GM12878 (cell line): ENCODE results near the gene XPO5. TPM values are rescaled to one million over a fixed set of nuclear protein-coding genes. Genes with fewer than 3 reads are reported as not detected.
A peak's percentile ranks its signal among the peaks of the same experiment; 100 is the strongest.

Experiments used
- ATAC-seq: fragments of 200-7000 bp; cut with Tn5 transposase; 3 replicates; pipeline ENCODE4 v1.9.1; 2020; ENCODE audit warnings: mild to moderate bottlenecking, moderate library complexity
- BruUV-seq: library from RNA; stranded (reverse); fragments of 400-500 nt; replicated peaks from 2 replicates; lab custom pipeline; 2021; lab: Mats Ljungman, UMichigan
- CTCF ChIA-PET: fragments of 300-600 bp; sonication (Branson Sonifier 250); formaldehyde crosslinking; extraction: SDS; loops from one replicate; lab custom pipeline; 2021; ENCODE audit warnings: inconsistent platforms; lab: Yijun Ruan, JAX
- POLR2A ChIA-PET: fragments of 350-600 bp; formaldehyde crosslinking; extraction: SDS; loops from one replicate; lab custom pipeline; 2021; ENCODE audit warnings: inconsistent platforms; lab: Charles Lee
- RAD21 ChIA-PET: fragments of 300-600 bp; sonication (Branson Sonifier 250); formaldehyde crosslinking; loops from one replicate; lab custom pipeline; 2023; ENCODE audit warnings: antibody characterized with exemption; ENCODE audit not compliant: unreplicated experiment; lab: Charles Lee
- SMC1A ChIA-PET: fragments of 300-600 bp; sonication (Branson Sonifier 250); formaldehyde crosslinking; loops from one replicate; lab custom pipeline; 2023; ENCODE audit not compliant: unreplicated experiment, uncharacterized antibody; lab: Charles Lee
- DNase-seq: peaks from one replicate; pipeline ENCODE4 v3.0.0-alpha.2; 2011; ENCODE audit warnings: low read depth, low spot score
- FAIRE-seq: peaks from 3 replicates; lab custom pipeline; 2011; peaks lifted over from hg19 to GRCh38; lab: Jason Lieb, UNC
- H2AFZ ChIP-seq: 2 replicates; pipeline ENCODE4 v1.6.0; 2011; ENCODE audit warnings: low read depth, low read length, control low read depth; ENCODE audit not compliant: control insufficient read depth
- H3K27ac ChIP-seq: 2 replicates; pipeline ENCODE4 v1.5.1; 2011; ENCODE audit warnings: control low read depth; ENCODE audit not compliant: control insufficient read depth, insufficient read depth
- H3K27me3 ChIP-seq, 2 experiments: replicated peaks in 1 of 2; 2 replicates each; pipeline versions ENCODE4 v1.6.0 to v1.6.1; 2011; ENCODE audit warnings: low read length in 1 of 2; ENCODE audit not compliant: control insufficient read depth in 2 of 2, insufficient read depth in 2 of 2
- H3K36me3 ChIP-seq, 2 experiments: 2 replicates each; pipeline ENCODE4 v1.5.1; 2011; ENCODE audit warnings: low read length in 1 of 2; ENCODE audit not compliant: control insufficient read depth in 2 of 2, insufficient read depth in 2 of 2
- H3K4me1 ChIP-seq: 2 replicates; pipeline ENCODE4 v1.6.1; 2011; ENCODE audit warnings: mild to moderate bottlenecking, low read length, moderate library complexity, mixed read lengths; ENCODE audit not compliant: control insufficient read depth, insufficient read depth
- H3K4me2 ChIP-seq: 2 replicates; pipeline ENCODE4 v1.6.0; 2011; ENCODE audit warnings: control low read depth; ENCODE audit not compliant: control insufficient read depth, insufficient read depth
- H3K4me3 ChIP-seq: fragments of 200-600 bp; sonication (generic); 2 replicates; pipeline ENCODE4 v1.5.1; 2016
- H3K79me2 ChIP-seq: 2 replicates; pipeline ENCODE4 v1.6.0; 2011; ENCODE audit warnings: low read length; ENCODE audit not compliant: control insufficient read depth, insufficient read depth
- H3K9ac ChIP-seq: 2 replicates; pipeline ENCODE4 v1.8.0; 2011; ENCODE audit warnings: low read length, control low read depth, mixed read lengths; ENCODE audit not compliant: control insufficient read depth, insufficient read depth
- H3K9me3 ChIP-seq: replicated peaks from 3 replicates; pipeline ENCODE4 v1.5.1; 2011; ENCODE audit warnings: mild to moderate bottlenecking, low read length; ENCODE audit not compliant: control insufficient read depth, insufficient read depth
- H4K20me1 ChIP-seq: 2 replicates; pipeline ENCODE4 v1.6.0; 2011; ENCODE audit not compliant: control insufficient read depth, insufficient read depth
- ATF7 ChIP-seq: fragments of 450-650 bp; IDR thresholded peaks from 2 replicates; pipeline ENCODE4 v1.6.1; 2016; ENCODE audit warnings: low read depth, mild to moderate bottlenecking
- EED ChIP-seq: sonication (generic); IDR thresholded peaks from 2 replicates; pipeline ENCODE4 v1.6.1; 2016; ENCODE audit warnings: antibody characterized with exemption, low read depth
- ELK1 ChIP-seq: IDR thresholded peaks from 2 replicates; pipeline ENCODE4 v1.6.1; 2012; ENCODE audit warnings: low read depth, low read length, improper control_type of control experiment
- ETV6 ChIP-seq, 2 experiments: fragments of 450-650 bp in 1 of 2; IDR thresholded peaks in 1 of 2; conservative IDR thresholded peaks in 1 of 2; 2 replicates each; pipeline ENCODE4 v1.6.1; 2014; ENCODE audit warnings: antibody characterized with exemption in 1 of 2, borderline replicate concordance in 1 of 2, low read depth in 1 of 2, mild to moderate bottlenecking in 1 of 2, moderate library complexity in 1 of 2
- HDGF ChIP-seq: fragments of 450-650 bp; IDR thresholded peaks from 2 replicates; pipeline ENCODE4 v1.6.1; 2016; ENCODE audit warnings: antibody characterized with exemption
- IRF4 ChIP-seq: IDR thresholded peaks from 2 replicates; pipeline ENCODE4 v1.6.1; 2011; ENCODE audit warnings: low read depth, low read length
- IRF5 ChIP-seq: fragments of 450-650 bp; IDR thresholded peaks from 2 replicates; pipeline ENCODE4 v1.6.1; 2017; ENCODE audit warnings: borderline replicate concordance
- LARP7 ChIP-seq: fragments of 450-650 bp; IDR thresholded peaks from 2 replicates; pipeline ENCODE4 v1.6.1; 2017; ENCODE audit warnings: mild to moderate bottlenecking
- MEF2A ChIP-seq: IDR thresholded peaks from 2 replicates; pipeline ENCODE4 v1.6.1; 2011; ENCODE audit warnings: low read depth, mild to moderate bottlenecking, low read length, moderate library complexity; ENCODE audit not compliant: insufficient read depth
- NFYA ChIP-seq: IDR thresholded peaks from 2 replicates; pipeline ENCODE4 v1.6.1; 2011; ENCODE audit warnings: low read depth, mild to moderate bottlenecking, low read length, improper control_type of control experiment, borderline replicate concordance
- RAD51 ChIP-seq: fragments of 450-650 bp; IDR thresholded peaks from 2 replicates; pipeline ENCODE4 v1.6.1; 2016; ENCODE audit warnings: moderate library complexity, mild to moderate bottlenecking, inconsistent platforms
- SMAD1 ChIP-seq: fragments of 450-650 bp; IDR thresholded peaks from 2 replicates; pipeline ENCODE4 v1.6.1; 2018; ENCODE audit warnings: mild to moderate bottlenecking, low read depth; ENCODE audit not compliant: partially characterized antibody
- ZNF207 ChIP-seq: fragments of 450-650 bp; IDR thresholded peaks from 2 replicates; pipeline ENCODE4 v1.6.1; 2014; ENCODE audit warnings: antibody characterized with exemption, mild to moderate bottlenecking, borderline replicate concordance
- WGBS: methylation state at CpG from one replicate; pipeline ENCODE4 v1.1.6; 2016; ENCODE audit warnings: low lambda C conversion rate; ENCODE audit not compliant: insufficient replicate concordance, insufficient coverage; ENCODE audit errors: missing lambda C conversion rate; 5-methylcytosine and 5-hydroxymethylcytosine counted together
- in situ Hi-C: fragments of 300-500 bp; cut with MboI; formaldehyde crosslinking; loops from 9 replicates; pipeline ENCODE4 v1.14.3; 2018; ENCODE audit warnings: mixed read lengths
- intact Hi-C: fragments of 100-400 bp; cut with micrococcal nuclease; formaldehyde crosslinking; loops from one replicate; pipeline ENCODE4 v1.14.2; 2022; ENCODE audit not compliant: unreplicated experiment
- polyA plus RNA-seq, 11 experiments: library from polyadenylated mRNA; depleted of rRNA in 4 of 11; unstranded in 6 of 11; stranded (reverse) in 5 of 11; fragments of >200 nt; fragmentation: Nextera tagmentation in 4 of 11; fragmentation: Illumina TruSeq in 1 of 11; extraction: Ambion mirVana in 4 of 11; extraction: Trizol in 1 of 11; gene quantifications; 1 replicate in 1 of 11; 2 replicates in 10 of 11; pipeline versions ENCODE4 v1.2.1 to v1.2.3, GENCODE V29; 2011 to 2016; ENCODE audit warnings: inconsistent platforms in 2 of 11, missing spikeins in 2 of 11, low read depth in 1 of 11
- total RNA-seq, 4 experiments: library from RNA; depleted of rRNA in 3 of 4; stranded (reverse); fragments of >200 nt in 3 of 4; fragmentation: Illumina TruSeq in 1 of 4; extraction: Trizol in 1 of 4; gene quantifications; 2 replicates each; pipeline versions ENCODE4 v1.2.1 to v1.2.3, GENCODE V29; 2013 to 2021
- TF ChIP-seq, protein P1 (sequence below): fragments of 450-650 bp; IDR thresholded peaks from 2 replicates; pipeline ENCODE4 v1.6.1; 2017; ENCODE audit warnings: antibody characterized with exemption, mild to moderate bottlenecking, moderate library complexity

XPO5 gene
- total and polyA plus RNA-seq, 10 of the 15 experiments (the other 5 are each of a cell fraction or from before 2014, with no cell fraction given), result 11.3 to 76.0 (median 41.6) TPM

DNA sequence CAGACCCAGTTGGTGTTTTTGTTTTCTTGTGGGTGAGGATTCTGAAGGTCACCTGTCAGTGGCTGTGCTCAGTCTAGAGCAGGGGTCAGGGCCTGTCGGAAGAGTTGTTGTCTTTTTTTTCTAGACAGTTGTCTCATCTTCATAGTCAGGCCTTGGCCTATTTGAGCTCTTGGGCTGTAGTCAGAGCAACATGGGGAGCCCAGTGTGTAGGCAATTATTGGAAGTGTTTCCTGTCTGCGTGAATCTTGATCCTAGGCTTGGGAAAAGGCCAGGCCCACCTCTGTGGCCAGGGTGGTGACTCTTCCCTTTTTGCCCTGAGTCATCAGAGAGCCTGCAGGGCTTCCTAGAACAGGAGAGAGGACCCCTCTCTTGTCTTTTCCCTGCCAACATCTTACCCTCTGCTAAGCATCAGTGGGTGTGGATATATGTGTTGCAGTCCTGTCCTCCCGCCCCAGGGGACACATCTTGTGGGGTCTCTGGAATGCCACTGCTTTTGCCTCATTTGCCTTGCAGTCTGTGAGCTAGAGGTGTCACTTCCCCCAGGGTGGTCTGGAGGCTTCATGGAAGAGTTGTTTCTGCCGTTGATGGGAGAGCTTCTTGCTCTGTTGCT lies 87.1 kb downstream of the XPO5 start (continued):
- TF ChIP-seq EED, result no peak
- TF ChIP-seq MEF2A, result no peak
- no peak for TF ChIP-seq ELK1
- TF ChIP-seq, protein P1, sequence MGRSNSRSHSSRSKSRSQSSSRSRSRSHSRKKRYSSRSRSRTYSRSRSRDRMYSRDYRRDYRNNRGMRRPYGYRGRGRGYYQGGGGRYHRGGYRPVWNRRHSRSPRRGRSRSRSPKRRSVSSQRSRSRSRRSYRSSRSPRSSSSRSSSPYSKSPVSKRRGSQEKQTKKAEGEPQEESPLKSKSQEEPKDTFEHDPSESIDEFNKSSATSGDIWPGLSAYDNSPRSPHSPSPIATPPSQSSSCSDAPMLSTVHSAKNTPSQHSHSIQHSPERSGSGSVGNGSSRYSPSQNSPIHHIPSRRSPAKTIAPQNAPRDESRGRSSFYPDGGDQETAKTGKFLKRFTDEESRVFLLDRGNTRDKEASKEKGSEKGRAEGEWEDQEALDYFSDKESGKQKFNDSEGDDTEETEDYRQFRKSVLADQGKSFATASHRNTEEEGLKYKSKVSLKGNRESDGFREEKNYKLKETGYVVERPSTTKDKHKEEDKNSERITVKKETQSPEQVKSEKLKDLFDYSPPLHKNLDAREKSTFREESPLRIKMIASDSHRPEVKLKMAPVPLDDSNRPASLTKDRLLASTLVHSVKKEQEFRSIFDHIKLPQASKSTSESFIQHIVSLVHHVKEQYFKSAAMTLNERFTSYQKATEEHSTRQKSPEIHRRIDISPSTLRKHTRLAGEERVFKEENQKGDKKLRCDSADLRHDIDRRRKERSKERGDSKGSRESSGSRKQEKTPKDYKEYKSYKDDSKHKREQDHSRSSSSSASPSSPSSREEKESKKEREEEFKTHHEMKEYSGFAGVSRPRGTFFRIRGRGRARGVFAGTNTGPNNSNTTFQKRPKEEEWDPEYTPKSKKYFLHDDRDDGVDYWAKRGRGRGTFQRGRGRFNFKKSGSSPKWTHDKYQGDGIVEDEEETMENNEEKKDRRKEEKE, result no peak
- no peak for TF ChIP-seq NFYA

DNA sequence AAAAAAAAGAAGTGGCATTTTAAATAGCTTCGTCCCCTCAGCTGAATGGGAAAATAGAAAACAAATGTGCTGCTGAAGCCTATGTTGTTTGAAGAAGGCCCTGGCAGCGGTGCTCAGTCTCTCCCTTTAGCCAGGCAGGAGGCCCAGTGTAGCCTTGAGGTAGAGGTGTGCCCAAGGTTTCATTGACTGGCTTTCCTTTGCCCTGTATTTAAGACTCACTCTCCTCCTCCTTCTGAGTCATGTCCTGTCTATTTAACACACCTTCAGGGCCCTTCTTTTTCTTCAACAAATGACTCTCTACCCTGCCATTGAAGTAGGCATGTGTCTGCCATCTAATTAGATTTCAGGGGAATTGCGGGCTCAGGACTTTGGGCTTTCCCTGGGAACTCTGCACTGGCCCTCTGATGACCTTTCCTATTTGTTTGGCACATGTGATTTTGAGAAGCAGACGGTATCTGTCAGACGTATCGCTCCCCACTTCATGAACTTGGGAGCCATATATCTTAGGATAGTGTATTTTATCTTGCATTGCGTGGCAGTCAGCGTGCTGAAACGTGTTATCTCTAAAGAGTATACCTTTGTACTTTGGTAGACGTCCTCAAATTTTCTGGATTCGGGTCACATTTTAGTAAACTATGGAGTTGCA lies 94.1 kb downstream of the XPO5 start:
- H3K27me3 ChIP-seq, result no peaks in the 10 kb centered on the region
- H2AFZ ChIP-seq, result no peak overlapping the region
- no peak overlapping the region for H3K4me3 ChIP-seq
- POLR2A ChIA-PET, result interaction anchor here (0.6 kb wide), 2 partner anchors 99 to 253 kb away, joined by 5 to 7 read pairs; no protein-coding TSS in a partner anchor
- no peaks in the 10 kb centered on the region for H3K9me3 ChIP-seq
- CTCF ChIA-PET, result interaction anchor here (0.7 to 2.2 kb wide), 2 partner anchors 25 to 143 kb away, joined by 3 to 10 read pairs; no protein-coding TSS in a partner anchor
- DNase-seq (no peak), ATAC-seq (no peak), FAIRE-seq (no peak)
- H3K27ac ChIP-seq, result no peak overlapping the region
- H4K20me1 ChIP-seq, result no peaks in the 10 kb centered on the region
- RAD21 ChIA-PET, result no interaction called here
- BruUV-seq, result TSS peak; percentile 27
- SMC1A ChIA-PET, result no interaction called here
- peaks cover 4% of the 10 kb centered on the region for H3K4me1 ChIP-seq
- no peak overlapping the region for H3K9ac ChIP-seq
- in situ Hi-C loops (no loop called here), intact Hi-C loops (no loop called here)
- H3K4me2 ChIP-seq, result no peak overlapping the region
- peaks cover 10% of the 10 kb centered on the region for H3K79me2 ChIP-seq
- WGBS, result 92% methylated on average over 11 of the region's 11 CpGs
- no peaks in the 10 kb centered on the region for H3K36me3 ChIP-seq
- no peak for TF ChIP-seq ETV6 (conservative IDR thresholded peaks at IDR 0.05 in 1 of 2, IDR thresholded peaks at IDR 0.05 in 1 of 2; ENCODE audit: borderline replicate concordance in 1 of 2, low read depth in 1 of 2)
- TF ChIP-seq SMAD1, result no peak
- TF ChIP-seq HDGF, result no peak
- TF ChIP-seq IRF4, result no peak
- TF ChIP-seq ATF7, result no peak
- no peak for TF ChIP-seq IRF5
- TF ChIP-seq ZNF207, result no peak
- TF ChIP-seq LARP7, result no peak
- TF ChIP-seq RAD51, result no peak
